Fibroblast of the conjunctiva (primary cell): ENCODE data around the gene IDE.

Experiments used
- DNase-seq: peaks from one replicate; pipeline ENCODE4 v3.0.0-alpha.2; 2010; ENCODE audit warnings: low read depth

IDE gene

DNA sequence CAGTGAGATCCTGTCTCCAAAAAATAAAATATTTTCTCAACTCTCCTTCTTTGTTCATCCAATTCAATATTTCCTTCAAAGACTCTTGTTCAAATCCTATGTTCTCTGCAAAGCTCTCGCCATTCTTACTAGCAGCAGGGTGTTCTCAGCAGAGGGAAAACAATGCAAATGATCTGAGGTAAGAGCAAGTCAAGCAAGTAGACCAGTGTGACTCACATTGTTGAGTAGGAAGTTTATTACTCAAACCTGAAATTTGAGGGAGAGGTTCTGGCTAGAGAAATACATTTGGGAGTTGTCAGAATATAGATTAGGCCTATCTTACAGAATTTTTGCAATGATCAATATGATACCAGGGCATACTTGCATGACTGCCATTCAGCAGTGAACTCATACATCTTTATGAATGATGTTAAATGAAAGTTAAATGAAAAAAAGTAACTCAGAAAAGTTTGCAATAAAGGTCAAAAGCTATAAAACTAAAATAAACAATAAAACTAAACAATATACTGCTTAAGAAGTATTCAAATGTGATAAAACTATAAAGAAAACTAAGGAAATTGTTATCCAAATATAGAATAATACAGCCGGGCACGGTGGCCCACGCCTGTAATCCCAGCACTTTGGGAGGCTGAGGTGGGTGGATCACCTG is 5.8 kb downstream of the IDE start:
- DNase-seq = peak; percentile 31

DNA sequence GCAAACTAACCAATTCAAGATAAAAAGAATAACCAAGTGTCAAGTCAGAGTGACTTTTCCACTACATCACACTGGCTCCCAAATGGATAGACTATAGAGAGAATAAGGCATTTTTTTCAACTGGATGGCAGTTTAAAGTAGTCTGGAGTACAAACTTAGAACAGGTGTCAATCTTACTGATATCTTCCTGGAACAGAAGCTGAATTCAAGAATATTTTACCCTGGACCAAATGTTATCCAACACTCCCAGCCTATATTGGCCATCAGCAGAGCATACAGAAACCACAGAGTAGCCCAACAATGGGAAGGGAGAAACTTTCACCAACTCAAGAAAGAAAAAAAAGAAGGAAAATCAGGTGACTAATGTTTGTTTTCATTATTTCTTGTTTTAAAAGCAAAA is 11.5 kb downstream of the IDE start:
- no peak for DNase-seq

DNA sequence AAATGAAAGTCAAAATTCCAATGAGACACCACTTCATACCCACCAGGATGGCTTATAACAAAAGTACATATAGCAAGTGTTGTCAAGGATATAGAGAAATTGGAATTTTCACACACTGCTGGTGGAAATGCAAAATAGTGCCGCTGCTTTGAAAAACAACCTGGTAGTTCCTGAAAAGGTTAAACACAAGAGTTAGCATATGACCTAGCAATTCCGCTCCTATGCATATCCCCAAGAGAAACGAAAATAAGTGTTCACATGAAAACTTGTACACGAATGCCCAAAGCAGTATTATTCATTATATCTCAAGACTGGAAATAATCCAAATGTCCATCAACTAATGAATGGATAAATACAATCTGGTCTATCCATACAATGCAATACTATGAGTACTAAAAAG is 14.8 kb downstream of the IDE start:
- DNase-seq = no peak

DNA sequence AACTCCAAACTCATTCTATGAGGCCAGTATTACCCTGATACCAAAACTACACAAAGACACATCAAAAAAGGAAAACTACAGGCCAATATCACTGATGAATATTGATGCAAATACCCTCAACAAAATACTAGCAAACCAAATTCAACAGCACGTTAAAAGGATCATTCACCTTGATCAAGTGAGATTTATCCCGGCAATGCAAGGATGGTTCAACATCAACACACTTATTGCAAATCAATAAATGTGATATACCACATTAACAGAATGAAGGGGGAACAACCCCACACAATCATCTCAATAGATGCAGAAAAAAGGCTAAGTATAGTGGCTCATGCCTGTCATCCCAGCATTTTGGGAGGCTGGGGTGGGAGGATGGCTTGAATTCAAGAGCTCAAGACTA is 19.9 kb downstream of the IDE start:
- DNase-seq = no peak

DNA sequence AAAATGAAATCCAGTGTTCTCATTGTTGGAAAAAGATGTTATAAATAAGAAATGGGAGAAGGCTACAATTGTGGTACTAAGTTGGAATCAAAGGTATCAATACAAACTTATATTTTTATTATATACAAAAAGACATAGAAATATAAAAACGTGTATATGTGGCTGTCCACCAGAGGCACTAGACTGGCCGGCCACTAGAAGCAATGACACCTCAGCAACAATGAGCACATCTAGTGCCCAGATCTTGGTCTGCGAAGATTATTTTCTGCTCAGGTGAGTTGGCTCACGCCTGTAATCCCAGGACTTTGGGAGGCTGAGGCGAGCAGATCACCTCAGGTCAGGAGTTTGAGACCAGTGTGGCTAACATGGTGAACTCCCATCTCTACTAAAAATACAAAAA is 21.6 kb downstream of the IDE start:
- no peak for DNase-seq

DNA sequence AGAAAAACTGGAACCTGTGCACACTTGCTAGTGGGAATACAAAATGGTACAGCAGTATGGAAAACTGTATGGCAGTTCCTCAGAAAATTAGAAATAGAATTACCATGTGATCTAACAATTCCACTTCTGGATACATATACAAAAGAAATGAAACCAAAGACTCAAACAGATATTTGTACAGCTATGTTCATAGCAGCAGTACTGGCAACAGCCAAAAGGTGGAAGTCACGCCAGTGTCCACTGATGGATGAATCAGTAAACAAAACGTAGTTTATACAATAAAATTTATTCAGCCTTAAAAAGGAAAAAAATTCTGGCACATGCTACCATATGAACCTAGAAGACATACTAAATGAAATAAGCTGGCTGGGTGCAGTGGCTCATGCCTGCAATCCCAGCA is 23.0 kb downstream of the IDE start:
- no peak for DNase-seq

DNA sequence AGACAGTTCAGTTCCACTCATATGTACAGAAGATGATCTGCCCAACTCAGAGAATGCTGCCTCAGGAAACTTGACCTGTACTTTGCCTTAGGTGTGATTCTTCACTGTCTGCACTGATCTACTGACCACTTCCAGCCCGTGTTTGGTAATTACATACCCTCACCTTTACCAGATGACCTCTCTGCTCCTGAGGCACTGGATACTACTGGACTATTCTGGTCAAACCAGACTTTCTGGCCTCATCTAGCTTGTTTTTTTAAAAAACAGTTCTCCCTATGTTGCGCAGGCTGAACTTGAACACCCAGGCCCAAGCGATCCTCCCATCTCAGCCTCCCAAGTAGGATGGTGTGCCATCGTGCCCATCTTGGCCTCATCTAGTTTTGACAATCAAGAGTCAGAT is 26.2 kb downstream of the IDE start:
- DNase-seq = no peak

DNA sequence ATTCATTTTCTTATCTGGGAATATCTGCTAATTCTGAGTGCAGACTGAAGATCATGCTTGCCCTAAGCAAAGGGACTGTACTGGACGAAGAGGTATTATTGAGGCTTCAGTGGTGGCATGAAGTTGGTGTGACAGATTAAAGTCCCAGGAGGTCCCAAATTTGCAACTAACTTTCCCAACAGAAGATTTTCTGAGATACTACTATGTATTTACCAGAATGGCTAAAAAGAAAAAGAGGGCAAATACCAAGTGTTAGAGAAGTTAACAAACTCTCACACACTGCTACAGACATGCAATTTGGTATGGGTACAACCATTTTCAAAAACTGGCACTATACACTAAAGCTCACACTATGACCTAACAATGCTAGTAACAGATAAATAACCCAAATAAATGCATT is 28.3 kb downstream of the IDE start:
- no peak for DNase-seq

DNA sequence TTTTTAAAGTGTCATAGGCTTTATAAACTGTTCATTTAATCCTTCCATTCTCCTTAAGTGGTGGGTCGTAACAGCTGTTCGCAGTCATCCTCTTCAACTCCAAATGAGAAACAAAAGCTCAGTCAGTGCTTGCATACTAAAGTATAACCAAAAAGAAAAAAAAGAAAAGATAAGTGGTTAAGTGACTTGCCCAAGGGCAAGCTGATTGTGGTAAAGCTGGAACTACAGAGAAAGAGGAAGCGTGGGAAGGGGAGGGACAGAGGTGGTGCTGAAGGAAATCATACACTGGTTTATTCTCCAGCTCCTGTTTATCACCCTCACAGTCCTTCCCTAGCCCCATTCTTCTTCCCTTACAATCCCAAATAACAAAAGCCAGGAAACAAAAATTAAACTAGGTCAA is 29.6 kb downstream of the IDE start:
- DNase-seq = no peak

DNA sequence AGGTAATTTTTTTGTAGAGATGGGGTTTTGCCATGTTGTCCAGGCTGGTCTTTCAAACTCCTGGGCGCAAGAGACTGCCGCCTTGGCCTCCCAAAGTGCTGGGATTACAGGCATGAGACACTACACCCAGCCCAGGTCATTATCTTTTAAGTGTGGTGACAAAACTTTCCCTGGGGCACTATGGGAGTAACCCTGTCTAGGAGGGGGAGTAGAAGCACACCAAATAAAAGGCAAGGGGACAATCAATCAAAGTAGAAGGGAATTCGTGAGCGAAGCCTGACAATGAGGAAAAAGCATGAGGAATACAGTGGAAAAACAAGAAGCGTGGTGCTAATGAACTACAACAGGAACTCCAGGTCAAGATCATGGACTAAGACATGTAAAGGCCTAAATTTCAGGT is 31.4 kb downstream of the IDE start:
- no peak for DNase-seq

DNA sequence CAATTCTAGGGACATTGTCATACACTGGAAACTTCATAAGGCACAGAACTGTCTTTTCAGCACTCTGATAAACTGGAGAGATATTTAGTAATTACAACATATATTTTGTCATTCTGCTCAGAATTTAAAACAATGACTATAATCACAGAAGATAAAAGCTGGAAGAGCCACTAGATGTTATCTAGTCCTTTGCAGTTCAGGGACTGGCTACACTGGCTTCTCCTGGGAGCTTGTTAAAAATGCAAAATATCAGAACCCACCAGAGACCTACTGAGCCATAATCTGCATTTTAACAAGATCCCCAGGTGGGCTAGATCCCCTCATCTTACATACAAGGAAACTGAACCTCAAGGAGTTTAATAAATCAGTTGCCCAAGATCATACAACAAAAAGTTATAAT is 32.3 kb downstream of the IDE start:
- DNase-seq = no peak

DNA sequence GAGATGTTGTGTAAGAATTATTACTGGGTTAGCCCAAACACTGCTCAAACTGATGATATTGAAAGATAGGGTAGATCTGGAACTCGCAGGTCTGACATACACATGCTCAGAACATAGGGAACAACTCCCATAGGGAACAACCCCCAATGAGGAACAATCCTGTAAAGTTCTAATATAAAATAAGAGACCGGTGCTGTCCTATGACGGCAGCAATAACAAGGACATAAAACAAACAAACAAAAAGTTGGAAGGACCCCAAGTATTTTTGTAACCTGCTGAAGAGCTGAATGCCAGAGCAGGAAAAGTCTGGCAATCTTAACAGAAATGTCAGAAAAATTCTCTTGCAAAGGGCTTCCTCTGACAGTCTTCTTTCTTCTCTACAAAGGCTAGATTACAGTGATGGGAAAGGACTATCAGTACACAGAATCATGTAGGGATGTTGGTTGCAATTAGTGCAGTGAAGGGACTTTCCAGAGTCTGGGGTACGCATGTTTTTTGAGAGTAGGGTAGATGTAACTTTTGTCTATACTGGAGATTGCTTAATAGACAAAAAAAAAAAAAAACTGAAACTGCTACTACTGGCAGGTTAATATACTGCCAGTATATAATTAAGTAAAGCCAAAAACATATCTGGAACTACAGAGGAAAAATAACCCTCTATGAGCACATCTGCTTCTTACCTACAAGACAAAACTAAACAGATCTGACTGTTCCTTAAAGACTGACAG is 35.5 kb downstream of the IDE start:
- DNase-seq = no peak

DNA sequence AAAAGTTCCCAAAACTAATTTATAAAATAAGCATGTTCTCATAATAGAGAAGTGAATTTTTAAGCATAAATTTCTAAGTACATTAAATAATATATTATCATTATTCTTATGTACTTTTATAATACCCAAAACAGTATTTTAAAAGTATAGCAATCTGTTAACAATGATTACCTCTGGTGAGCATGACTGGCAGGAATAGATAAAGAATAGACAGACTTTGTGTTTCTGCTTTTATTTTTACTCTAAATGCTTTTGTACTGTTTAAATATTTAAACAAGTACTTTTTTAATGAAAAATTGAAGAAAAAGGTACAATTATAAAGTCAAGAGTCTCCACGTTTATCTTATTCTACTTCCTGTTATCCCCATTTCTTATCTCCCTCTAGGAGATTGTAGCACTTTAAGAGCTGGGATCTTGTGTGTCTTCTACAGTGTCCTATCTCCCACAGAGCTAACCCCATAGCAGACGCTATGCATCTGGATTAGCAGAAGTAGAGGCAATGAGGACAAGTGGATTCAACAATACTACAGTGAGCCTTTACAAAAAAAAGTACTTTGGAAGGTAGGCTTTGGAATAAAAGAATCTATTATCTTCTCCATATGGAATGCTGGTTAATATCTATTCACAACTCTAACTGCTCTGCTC is 42.9 kb downstream of the IDE start:
- no peak for DNase-seq

DNA sequence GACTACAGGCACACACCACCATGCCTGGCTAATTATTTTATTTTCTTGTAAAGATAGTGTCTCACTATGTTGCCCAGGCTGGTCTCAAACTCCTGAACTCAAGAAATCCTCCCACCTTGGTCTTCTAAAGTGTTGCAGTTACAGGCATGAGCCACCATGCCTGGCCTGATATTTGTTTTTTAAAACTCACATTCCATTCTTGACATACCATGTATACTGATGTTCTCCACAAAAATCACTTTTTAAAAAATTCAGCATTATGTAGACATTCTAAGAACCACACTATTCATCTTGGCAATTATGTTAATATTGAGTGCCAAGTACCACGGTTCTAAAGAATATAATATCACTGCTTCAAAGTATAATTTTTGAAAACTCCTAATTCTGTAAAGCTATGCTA is 43.5 kb downstream of the IDE start:
- DNase-seq = no peak

DNA sequence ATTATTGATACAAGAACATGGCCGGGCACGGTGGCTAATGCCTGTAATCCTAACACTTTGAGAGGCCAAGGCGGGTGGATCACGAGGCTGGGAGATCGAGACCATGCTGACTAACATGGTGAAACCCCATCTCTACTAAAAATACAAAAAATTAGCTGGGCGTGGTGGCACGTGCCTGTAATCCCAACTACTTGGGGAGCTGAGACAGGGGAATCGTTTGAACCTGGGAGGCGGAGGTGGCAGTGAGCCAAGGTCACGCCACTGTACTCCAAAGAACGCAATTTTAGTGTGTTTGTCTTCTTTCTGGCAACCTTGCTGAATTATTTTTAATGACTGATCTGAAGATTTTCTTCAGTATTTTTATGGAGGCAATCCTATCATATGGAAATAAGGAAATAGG is 46.2 kb downstream of the IDE start:
- no peak for DNase-seq

DNA sequence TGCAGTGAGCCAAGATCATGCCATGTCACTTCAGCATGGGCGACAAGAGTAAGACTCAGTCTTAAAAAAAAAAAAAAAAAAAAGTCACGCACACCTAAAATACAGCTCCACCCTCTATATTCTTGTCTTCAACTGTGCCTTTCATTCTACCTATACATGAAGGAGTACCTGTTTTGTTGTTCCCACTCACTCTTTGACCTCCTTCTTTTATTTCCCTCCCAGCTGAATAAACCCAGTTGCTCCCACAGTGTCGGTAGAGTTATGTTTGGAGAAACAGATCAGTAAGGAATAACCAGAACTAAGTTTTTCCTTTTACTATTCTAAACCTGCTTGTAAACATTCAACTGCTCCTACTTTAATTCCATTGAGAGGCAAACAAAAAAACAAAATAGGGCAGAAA is 50.3 kb downstream of the IDE start:
- no peak for DNase-seq

DNA sequence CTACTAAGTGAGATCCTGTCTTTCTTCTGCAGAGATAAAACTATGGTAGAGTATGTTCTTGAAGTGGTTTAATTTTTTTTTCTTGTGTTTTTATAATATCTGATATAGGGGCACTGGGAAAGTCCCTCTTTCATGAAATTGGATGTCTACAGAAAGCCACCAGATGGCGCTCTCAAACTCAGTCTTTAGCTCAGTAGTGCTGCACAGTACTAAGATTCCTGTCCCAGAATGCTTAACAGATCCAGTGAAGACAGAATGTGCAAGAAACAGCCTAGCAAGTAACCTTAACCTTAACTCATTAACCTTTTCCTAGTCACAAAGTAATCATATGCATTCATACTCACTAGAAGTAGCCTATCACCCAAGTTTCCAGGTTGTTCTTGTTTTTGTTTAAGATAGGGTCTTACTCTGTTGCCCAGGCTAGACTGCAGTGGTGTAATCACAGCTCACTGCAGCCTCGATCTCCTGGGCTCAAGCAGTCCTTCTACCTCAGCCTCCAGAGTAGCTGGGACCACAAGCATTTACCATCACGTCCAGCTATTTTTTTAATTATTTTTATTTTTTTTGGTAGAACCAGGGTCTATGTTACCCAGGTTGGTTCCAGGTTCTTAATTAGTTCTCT is 56.7 kb downstream of the IDE start:
- DNase-seq = peak; percentile 75

DNA sequence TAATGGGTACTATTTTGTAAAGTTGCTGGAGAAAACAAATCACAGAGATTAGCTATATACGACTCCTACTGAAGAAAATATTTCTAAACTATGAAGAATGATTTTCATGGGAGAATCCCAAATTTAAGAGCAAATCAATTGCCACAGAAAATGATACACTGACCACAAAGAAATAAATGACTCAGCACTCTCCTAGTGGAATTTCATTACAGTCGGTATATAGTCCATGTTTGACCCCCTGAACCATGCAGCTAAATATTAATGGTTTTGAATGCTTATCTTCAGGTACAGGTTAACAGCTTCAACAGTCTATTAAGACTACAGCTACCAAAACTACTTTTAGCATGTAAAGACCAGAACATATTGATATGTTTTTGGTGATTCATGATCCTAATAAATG is 65.0 kb downstream of the IDE start:
- no peak for DNase-seq

DNA sequence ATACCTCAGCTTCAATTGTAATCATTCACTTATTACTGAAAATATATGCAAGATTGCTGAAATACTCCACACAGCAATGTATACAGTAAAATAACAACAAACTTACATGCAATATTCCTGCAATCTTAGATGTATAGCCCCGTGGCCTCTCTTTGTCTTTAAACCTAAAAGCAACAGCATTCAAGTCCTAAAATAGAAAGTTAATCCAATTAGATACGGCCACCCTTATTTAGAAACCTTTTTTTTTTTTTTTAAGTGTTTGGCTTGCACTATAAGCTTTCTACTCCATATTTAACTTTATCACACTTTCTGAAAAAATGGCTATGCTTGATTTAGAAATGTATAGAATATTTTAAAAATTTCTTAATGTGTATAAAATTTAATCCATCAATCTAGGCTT is 67.6 kb downstream of the IDE start:
- DNase-seq = no peak

DNA sequence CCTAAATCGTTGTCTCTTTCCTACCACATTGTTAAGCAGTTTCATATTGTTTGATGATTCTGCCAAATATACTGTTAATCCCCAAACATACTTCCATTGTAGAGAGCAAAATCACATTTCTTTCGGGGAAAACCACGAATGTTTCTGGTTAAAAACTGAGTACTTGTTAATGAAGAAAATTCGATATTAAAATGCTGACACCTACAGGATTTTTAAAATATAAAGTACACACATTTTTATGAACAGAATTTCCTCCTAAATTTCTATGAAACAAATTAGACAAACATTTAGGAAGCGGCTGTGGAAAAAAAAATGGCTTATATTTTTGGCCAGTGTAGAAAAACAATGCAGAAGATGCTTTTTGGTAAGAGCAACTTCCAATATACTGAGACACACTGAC is 68.8 kb downstream of the IDE start:
- DNase-seq = no peak

DNA sequence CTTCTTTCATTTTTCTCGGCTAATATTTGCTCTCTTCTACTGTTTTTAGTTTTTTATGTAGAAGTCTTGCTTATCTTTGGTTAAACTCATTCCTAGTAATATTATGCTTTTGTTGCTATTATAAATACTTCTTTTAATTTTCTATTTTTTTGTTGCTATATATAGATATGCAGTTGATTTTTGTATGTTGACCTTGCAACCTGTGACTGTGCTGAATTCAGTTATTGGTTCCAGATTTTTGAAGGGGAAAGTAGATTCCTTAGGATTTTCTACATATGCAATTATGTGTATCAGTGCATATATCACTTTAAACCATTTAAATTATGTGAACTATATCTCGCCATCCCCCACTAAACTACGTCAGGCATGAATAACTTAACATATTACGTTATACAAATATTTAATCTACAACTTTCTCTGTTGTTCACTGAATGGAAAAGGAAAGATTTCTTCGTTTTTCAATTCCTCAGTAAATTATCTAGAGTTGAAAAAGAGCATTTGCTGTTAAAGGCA is 71.5 kb downstream of the IDE start:
- no peak for DNase-seq

DNA sequence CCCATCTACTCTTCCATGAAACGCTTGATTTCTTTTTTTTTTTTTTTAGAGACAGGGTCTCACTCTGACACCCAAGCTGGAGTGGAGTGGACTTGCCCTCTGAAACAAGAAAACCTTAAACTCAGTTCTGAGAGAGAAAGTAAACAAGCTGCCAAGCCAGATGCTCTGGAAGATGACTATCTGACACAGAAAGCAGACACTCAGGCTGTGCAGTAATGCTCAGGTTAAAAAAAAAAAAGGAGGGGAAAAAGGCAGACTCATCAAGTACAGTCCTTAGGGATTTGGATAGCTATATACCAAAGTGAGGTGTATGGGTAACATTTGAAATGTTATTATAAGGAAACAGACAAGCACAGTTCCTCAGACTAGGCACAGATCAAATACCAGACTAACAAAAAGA is 80.5 kb downstream of the IDE start:
- no peak for DNase-seq

DNA sequence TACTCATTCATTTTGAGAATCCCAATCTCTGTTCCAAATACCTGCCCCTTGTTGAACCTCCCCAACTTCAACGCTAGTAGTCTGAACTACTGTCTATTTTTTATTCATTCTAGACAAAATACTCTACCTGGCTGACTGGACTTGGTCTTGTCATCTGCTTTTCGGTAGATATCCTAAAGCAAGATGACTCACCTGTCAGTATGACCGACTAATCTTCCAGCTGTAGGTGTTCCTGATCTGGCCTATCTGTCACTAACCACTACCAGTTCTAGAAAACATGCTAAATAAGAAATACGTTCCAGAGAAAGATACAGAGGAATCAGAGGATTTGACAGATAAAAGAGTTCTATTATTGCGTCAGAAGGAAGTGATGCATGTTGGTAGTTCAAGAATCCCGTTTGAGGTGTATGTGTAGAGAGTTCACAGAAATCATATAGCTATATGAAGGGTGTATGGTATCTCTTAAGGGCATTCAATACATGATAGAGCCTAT is 81.1 kb downstream of the IDE start:
- DNase-seq = no peak
